HEK293T (cell line): Measurements from ENCODE around the gene KCNQ1.
"Not testable (repeated sequence)": the region's sequence is repeated elsewhere in the genome, so short reads cannot be mapped to it uniquely, and the experiment has no call there.

Experiments
- CTCF ChIA-PET: fragments of 350-600 bp; formaldehyde crosslinking; extraction: SDS; loops from one replicate; lab custom pipeline; 2021; ENCODE audit warnings: antibody characterized with exemption, inconsistent platforms; lab: Yijun Ruan, JAX
- POLR2A ChIA-PET: fragments of 350-600 bp; formaldehyde crosslinking; extraction: SDS; loops from one replicate; lab custom pipeline; 2020; ENCODE audit warnings: antibody characterized with exemption, inconsistent platforms; lab: Yijun Ruan, JAX
- DNase-seq: peaks from one replicate; pipeline ENCODE4 v3.0.0; 2012; ENCODE audit warnings: mixed read lengths; ENCODE audit errors: extremely low spot score
- ARNT ChIP-seq: fragments of 450-650 bp; IDR thresholded peaks from 2 replicates; pipeline ENCODE4 v1.6.1; 2017; ENCODE audit warnings: mild to moderate bottlenecking
- BHLHE40 ChIP-seq: fragments of 450-650 bp; IDR thresholded peaks from 2 replicates; pipeline ENCODE4 v1.6.1; 2016; ENCODE audit warnings: mild to moderate bottlenecking, moderate library complexity, borderline replicate concordance
- CTBP1 ChIP-seq: fragments of 450-650 bp; IDR thresholded peaks from 2 replicates; pipeline ENCODE4 v1.6.1; 2016; ENCODE audit warnings: borderline replicate concordance
- ELF4 ChIP-seq: fragments of 450-650 bp; IDR thresholded peaks from 2 replicates; pipeline ENCODE4 v1.6.1; 2017; ENCODE audit warnings: antibody characterized with exemption
- FOXA1 ChIP-seq: fragments of 450-650 bp; IDR thresholded peaks from 2 replicates; pipeline ENCODE4 v1.6.1; 2016; ENCODE audit warnings: mild to moderate bottlenecking
- FOXK2 ChIP-seq: fragments of 450-650 bp; IDR thresholded peaks from 2 replicates; pipeline ENCODE4 v1.6.1; 2016; ENCODE audit warnings: mild to moderate bottlenecking
- FOXM1 ChIP-seq: fragments of 450-650 bp; IDR thresholded peaks from 2 replicates; pipeline ENCODE4 v1.6.1; 2017; ENCODE audit warnings: mild to moderate bottlenecking, borderline replicate concordance
- HDGF ChIP-seq: fragments of 450-650 bp; IDR thresholded peaks from 2 replicates; pipeline ENCODE4 v1.6.1; 2017; ENCODE audit warnings: antibody characterized with exemption, borderline replicate concordance
- L3MBTL2 ChIP-seq: fragments of 450-650 bp; conservative IDR thresholded peaks from 2 replicates; pipeline ENCODE4 v1.6.1; 2016; ENCODE audit warnings: mild to moderate bottlenecking
- LEF1 ChIP-seq: fragments of 450-650 bp; IDR thresholded peaks from 2 replicates; pipeline ENCODE4 v1.6.1; 2017; ENCODE audit warnings: mild to moderate bottlenecking, borderline replicate concordance
- NFRKB ChIP-seq: fragments of 450-650 bp; IDR thresholded peaks from 2 replicates; pipeline ENCODE4 v1.6.1; 2016; ENCODE audit warnings: mild to moderate bottlenecking, moderate library complexity
- PKNOX1 ChIP-seq: fragments of 450-650 bp; IDR thresholded peaks from 2 replicates; pipeline ENCODE4 v1.6.1; 2016
- SP1 ChIP-seq: fragments of 450-650 bp; IDR thresholded peaks from 2 replicates; pipeline ENCODE4 v1.6.1; 2017
- SUZ12 ChIP-seq: fragments of 450-650 bp; IDR thresholded peaks from 2 replicates; pipeline ENCODE4 v1.6.1; 2016; ENCODE audit warnings: mild to moderate bottlenecking
- TARDBP ChIP-seq: fragments of 450-650 bp; IDR thresholded peaks from 2 replicates; pipeline ENCODE4 v1.6.1; 2016
- ZNF384 ChIP-seq: fragments of 450-650 bp; IDR thresholded peaks from 2 replicates; pipeline ENCODE4 v1.6.1; 2016

KCNQ1 gene

DNA sequence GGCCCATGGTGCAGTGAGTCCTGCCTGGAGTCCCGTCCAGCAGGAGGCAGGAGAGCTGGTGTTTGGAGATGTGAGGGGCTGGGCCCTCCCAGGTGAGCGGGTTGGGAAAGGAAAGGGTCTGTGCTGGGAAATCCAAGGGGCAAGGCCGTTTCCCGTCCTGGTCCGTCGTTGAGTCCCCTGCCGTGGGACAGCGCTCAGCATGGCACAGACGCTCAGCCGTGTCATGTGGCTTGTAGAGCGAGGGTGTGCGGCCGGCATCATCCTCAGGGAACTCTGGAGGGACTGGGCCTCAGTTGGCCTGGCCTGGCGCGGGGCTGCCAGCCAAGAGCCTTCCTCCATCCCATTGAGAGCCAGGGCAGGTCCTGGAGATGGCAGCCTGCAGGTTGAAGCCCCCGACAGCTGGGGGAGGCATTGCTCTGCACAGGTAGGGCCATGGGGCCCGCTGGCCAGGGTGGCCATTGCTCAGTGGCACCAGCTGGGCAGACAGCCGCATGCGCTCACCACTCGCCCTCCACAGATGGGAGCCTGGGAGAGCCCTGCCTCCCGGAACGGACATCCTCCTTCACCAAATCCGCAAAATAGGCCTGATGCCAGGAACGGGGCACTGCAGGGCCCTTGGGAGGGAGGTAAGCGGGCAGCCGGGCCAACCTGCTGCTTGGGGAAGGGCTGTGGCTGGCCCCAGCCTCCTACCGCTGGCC is 28.7 kb downstream of the KCNQ1 start:
- ChIA-PET CTCF (no interaction called here), POLR2A (no interaction called here)
- TF ChIP-seq LEF1 (no peak), L3MBTL2 (no peak), ELF4 (no peak), FOXA1 (no peak), ARNT (no peak), CTBP1 (no peak), SUZ12 (no peak), FOXK2 (no peak), PKNOX1 (no peak), NFRKB (no peak), FOXM1 (no peak), TARDBP (no peak), BHLHE40 (no peak), HDGF (no peak)
- DNase-seq: no peak

GRCh38 chr11:2474059-2474901 is 29.5 kb downstream of the KCNQ1 start:
- CTCF ChIA-PET: no interaction called here
- POLR2A ChIA-PET: no interaction called here
- TF ChIP-seq ELF4 (no peak), FOXM1 (no peak), NFRKB (no peak), BHLHE40 (no peak), SUZ12 (no peak), L3MBTL2 (no peak), PKNOX1 (no peak), CTBP1 (no peak), LEF1 (no peak), ZNF384 (no peak), FOXA1 (no peak), TARDBP (no peak), ARNT (no peak), FOXK2 (no peak), HDGF (no peak), SP1 (no peak)
- DNase-seq: no peak

GRCh38 chr11:2475136-2475918 is 30.5 kb downstream of the KCNQ1 start:
- ChIA-PET POLR2A (no interaction called here), CTCF (no interaction called here)
- TF ChIP-seq SUZ12 (no peak), FOXM1 (no peak), NFRKB (no peak), ZNF384 (no peak)

GRCh38 chr11:2477254-2477653 is 32.4 kb downstream of the KCNQ1 start:
- no peak for TF ChIP-seq ZNF384
- TF ChIP-seq TARDBP: no peak
- TF ChIP-seq LEF1: no peak
- no peak for TF ChIP-seq SP1
- no peak for TF ChIP-seq FOXM1
- no peak for TF ChIP-seq ARNT
- TF ChIP-seq PKNOX1: no peak
- no peak for TF ChIP-seq L3MBTL2
- TF ChIP-seq ELF4: no peak
- no peak for TF ChIP-seq FOXK2
- TF ChIP-seq BHLHE40: no peak
- TF ChIP-seq FOXA1: no peak
- DNase-seq: no peak
- ChIA-PET CTCF (no interaction called here), POLR2A (no interaction called here)

More at GRCh38 chr11:2475136-2475918, 30.5 kb downstream of the KCNQ1 start:
- DNase-seq: no peak

- CTCF ChIA-PET: no interaction called here
- POLR2A ChIA-PET: no interaction called here
- TF ChIP-seq HDGF (no peak), PKNOX1 (no peak), NFRKB (no peak), BHLHE40 (no peak), FOXM1 (no peak), LEF1 (no peak), ZNF384 (no peak), TARDBP (no peak)
- DNase-seq: no peak
Measured at GRCh38 chr11:2477936-2478335, 33.1 kb downstream of the KCNQ1 start.

DNA sequence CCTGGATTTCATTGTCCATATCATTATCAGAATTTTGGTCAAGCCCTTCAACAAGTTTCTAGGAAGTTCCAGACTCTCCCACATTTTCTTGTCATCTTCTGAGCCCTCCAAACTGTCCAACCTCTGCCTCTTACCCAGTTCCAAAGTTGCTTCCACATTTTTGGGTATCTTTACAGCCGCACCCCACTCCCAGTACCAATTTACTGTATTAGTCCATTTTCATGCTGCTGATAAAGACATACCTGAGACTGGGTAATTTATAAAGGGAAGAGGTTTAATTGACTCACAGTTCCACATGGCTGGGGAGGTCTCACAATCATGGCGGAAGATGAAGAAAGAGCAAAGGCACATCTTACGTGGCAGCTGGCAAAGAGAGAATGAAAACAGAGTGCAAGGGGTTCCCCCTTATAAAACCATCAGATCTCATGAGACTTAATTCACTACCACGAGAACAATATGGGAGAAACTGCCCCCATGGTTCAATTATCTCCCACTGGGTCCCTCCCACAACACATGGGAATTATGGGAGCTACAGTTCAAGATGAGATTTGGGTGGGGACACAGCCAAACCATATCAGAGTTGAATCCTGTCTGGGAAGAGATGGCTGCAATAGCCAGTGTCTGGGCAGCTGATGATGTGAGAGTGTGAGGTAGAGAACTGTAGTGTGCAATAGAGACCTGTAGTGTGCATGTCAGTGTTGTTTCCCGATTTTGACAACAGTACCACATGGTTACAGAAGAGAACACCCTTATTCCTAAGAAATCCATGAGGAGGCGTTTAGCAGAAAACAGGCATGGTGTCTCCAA is 35.5 kb downstream of the KCNQ1 start:
- CTCF ChIA-PET, POLR2A ChIA-PET, DNase-seq: not testable (repeated sequence)
